Right lobe of liver (tissue), 4 donors: ENCODE measurements around the gene PRR22.

Experiments used
- POLR2A ChIP-seq: fragments of 450-650 bp; IDR thresholded peaks from one replicate; pipeline ENCODE4 v1.6.1; 2017; ENCODE audit warnings: antibody characterized with exemption, mild to moderate bottlenecking
- TF ChIP-seq, protein P1 (sequence below), 4 donors: fragments of 200-600 bp in 3 of 4; fragments of 450-650 bp in 1 of 4; IDR thresholded peaks; one replicate each; pipeline versions ENCODE4 v1.5.1 to v1.8.0; 2016 to 2022; ENCODE audit warnings: antibody characterized with exemption in 4 of 4, mild to moderate bottlenecking in 2 of 4
- donor health status: DM: no; HTN: no; CAD: no.
- donor health status: DM: no; HTN: no; CAD: no.
- donor health status: DM: no; HTN: yes; CAD: no.

DNA sequence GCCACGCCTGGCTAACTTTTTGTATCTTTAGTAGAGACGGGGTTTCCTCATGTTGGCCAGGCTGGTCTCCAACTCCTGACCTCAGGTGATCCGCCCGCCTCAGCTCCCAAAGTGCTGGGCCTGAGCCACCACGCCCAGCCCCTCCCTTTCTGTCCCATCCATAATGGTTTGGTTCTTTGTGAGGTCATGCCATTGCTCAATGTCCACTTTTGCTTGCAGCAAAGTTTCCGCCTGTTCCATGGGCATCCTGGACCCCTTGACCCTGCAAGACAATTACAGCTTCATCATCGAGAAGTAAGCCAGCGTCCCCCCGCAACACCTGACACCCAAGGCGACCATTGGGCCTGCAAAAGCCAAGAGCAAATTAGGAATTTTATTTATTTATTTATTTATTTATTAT, 16.6 kb downstream of the PRR22 start:
- TF ChIP-seq, protein P1, sequence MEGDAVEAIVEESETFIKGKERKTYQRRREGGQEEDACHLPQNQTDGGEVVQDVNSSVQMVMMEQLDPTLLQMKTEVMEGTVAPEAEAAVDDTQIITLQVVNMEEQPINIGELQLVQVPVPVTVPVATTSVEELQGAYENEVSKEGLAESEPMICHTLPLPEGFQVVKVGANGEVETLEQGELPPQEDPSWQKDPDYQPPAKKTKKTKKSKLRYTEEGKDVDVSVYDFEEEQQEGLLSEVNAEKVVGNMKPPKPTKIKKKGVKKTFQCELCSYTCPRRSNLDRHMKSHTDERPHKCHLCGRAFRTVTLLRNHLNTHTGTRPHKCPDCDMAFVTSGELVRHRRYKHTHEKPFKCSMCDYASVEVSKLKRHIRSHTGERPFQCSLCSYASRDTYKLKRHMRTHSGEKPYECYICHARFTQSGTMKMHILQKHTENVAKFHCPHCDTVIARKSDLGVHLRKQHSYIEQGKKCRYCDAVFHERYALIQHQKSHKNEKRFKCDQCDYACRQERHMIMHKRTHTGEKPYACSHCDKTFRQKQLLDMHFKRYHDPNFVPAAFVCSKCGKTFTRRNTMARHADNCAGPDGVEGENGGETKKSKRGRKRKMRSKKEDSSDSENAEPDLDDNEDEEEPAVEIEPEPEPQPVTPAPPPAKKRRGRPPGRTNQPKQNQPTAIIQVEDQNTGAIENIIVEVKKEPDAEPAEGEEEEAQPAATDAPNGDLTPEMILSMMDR (IDR thresholded peaks at IDR 0.05), result no peak
- TF ChIP-seq POLR2A, result no peak
